ENCODE measurements around the gene ILDR2.

Gene ILDR2, protein sequence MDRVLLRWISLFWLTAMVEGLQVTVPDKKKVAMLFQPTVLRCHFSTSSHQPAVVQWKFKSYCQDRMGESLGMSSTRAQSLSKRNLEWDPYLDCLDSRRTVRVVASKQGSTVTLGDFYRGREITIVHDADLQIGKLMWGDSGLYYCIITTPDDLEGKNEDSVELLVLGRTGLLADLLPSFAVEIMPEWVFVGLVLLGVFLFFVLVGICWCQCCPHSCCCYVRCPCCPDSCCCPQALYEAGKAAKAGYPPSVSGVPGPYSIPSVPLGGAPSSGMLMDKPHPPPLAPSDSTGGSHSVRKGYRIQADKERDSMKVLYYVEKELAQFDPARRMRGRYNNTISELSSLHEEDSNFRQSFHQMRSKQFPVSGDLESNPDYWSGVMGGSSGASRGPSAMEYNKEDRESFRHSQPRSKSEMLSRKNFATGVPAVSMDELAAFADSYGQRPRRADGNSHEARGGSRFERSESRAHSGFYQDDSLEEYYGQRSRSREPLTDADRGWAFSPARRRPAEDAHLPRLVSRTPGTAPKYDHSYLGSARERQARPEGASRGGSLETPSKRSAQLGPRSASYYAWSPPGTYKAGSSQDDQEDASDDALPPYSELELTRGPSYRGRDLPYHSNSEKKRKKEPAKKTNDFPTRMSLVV

DNA sequence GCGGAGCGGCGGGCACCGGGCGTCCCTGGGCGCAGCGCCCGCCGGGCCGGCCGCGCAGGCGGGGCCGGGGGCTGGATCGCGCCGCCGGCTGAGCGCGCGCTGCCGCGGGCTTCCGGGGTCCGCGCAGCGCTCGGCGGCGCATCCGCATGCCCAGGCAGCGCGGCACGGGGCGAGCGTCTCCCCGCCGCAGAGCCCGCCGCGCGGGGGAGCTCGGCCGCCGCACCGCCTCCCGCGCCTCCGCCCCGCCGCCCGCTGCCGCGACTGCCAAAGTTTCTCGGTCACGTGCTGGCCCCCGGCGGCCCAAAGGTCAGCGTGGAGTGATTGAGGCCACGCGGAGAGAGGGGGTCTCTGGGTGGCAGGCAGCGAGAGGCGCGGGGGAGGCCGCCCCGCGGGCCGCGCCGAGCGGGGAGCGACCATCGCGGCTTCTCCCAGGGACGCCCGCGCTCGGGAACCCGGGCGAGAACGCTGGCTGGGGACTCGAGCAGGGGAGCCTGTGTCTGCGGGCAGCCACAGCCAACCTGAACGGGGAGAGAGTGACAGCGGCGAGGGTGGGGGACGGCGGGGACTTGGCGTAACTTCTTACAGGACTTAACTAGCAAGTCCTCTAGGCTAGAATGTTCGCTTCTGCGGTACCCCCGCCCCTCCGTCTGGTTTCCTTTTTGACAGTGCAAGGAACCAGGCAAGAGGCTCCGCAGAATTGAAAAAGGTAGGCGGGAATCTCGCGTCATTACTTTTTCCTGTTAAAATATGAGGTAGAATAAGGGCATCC lies at the start of gene ILDR2:
TSS of gene ILDR2 (minus strand) at position 180 of the 769 bp plus-strand sequence. CDS start 272 bp downstream, outside the sequence.
- DNase-seq (ENCODE audit: low read depth in 3 of 3, low spot score in 1 of 3): peak in 2 of 3 donors; percentile 18 to 52

DNA sequence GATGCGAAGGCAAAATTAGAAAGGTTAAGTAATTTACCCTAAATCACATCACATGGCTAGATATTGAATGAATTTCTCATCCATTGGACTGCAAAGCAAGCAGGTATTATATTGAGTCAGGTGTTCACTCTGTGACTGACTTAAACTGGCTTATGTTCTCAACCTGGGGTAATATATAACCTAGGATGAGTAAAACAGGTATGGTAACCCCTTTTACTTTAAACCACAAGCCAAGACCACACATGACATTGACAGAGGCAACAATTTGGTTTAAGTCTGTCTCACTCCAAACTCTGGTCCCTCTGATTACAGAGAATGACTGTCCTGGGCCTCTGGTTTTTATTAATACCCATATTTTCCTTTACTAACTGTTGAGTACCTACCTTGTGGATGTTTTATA lies 47.0 kb upstream of the ILDR2 start:
- DNase-seq (ENCODE audit: low read depth in 3 of 3, low spot score in 1 of 3): no peak

DNA sequence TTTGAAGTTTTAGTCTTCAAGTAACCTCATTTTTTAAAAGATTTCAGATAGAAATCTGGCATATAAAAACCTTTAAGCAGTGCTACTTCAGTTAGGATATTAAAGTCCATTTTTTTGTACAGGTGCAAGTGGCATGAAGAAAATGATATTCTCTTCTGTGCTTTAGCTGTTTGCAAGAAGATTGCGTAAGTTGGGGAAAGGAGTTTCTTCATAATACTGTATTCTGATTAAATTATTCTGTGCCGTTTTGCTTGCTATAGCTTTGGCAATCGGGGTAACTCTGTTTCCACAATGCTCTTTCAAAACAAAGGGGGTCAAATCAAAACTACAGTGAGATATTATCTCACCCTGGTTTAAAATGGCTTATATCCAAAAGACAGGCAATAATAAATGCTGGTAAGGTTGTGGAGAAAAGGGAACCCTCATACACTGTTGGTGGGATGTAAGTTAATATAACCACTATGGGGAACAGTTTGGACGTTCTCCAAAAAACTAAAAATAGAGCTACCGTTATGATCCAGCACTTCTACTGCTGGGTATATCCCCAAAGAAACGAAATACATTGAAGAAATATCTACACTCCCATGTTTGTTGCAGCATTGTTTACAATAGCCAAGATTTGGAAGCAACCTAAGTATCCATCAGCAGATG lies 40.9 kb upstream of the ILDR2 start:
- no peak for DNase-seq (ENCODE audit: low read depth in 3 of 3, low spot score in 1 of 3)

GRCh38 chr1:167013108-167013929 lies 38.0 kb upstream of the ILDR2 start:
- DNase-seq (ENCODE audit: low read depth in 3 of 3, low spot score in 1 of 3): no peak

GRCh38 chr1:167012570-167012969 lies 37.2 kb upstream of the ILDR2 start:
- DNase-seq (ENCODE audit: low read depth in 3 of 3, low spot score in 1 of 3): no peak

GRCh38 chr1:167011560-167012191 lies 36.3 kb upstream of the ILDR2 start:
- DNase-seq (ENCODE audit: low read depth in 3 of 3, low spot score in 1 of 3): no peak

GRCh38 chr1:167003711-167004110 lies 28.4 kb upstream of the ILDR2 start:
- no peak for DNase-seq (ENCODE audit: low read depth in 3 of 3, low spot score in 1 of 3)

DNA sequence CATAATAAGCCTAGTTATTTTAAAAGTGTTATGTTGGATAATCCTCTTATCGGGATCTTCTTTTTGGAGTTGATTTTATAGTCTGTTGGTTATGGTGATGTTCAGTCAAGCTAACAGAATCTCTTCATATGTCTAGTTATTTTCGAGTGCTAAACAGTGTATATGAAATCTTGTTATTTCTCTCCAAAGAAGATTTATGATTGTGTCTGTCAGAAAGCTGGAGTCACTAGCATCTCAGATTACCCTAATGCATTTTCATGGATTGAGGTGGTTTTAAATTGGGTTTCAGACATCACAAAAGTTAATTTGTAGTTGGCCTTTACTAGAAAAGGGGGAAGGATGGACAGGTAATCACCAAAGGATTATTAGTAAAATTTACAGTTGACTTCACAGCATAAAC lies 27.0 kb upstream of the ILDR2 start:
- no peak for DNase-seq (ENCODE audit: low read depth in 3 of 3, low spot score in 1 of 3)

- no peak for DNase-seq (ENCODE audit: low read depth in 3 of 3, low spot score in 1 of 3)
These were observed 25.2 kb upstream of the ILDR2 start for GRCh38 chr1:167000546-167000945.

- DNase-seq (ENCODE audit: low read depth in 3 of 3, low spot score in 1 of 3): no peak
These were observed 24.2 kb upstream of the ILDR2 start for GRCh38 chr1:166999500-167000055.

GRCh38 chr1:166999075-166999474 lies 23.7 kb upstream of the ILDR2 start:
- no peak for DNase-seq (ENCODE audit: low read depth in 3 of 3, low spot score in 1 of 3)

DNA sequence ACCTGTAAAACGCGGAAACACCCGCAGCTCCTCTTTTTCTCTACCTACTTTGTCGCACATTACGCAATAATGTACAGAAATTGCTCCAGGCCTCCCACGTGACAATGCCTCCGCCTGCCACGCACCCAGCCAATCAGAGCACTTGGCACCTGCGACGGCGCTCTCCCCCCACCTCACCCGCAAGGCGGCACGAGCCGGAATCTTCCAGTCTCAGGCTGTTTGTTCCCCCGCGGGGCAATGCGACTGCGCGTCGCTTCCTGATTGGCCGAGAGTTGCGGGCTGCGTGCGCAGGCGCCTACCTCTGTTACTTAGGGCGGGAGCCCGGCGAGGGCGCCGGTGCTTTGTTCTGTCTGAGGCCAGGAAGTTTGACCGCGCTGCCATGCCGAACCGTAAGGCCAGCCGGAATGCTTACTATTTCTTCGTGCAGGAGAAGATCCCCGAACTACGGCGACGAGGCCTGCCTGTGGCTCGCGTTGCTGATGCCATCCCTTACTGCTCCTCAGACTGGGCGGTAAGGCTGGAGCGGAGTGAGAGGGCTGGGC lies 13.7 kb upstream of the ILDR2 start, which contains the start of gene MAEL:
TSS of gene MAEL (plus strand) at position 307 of the 542 bp plus-strand sequence. CDS start at position 380, 73 bp downstream.
- DNase-seq (ENCODE audit: low read depth in 3 of 3, low spot score in 1 of 3): no peak

DNA sequence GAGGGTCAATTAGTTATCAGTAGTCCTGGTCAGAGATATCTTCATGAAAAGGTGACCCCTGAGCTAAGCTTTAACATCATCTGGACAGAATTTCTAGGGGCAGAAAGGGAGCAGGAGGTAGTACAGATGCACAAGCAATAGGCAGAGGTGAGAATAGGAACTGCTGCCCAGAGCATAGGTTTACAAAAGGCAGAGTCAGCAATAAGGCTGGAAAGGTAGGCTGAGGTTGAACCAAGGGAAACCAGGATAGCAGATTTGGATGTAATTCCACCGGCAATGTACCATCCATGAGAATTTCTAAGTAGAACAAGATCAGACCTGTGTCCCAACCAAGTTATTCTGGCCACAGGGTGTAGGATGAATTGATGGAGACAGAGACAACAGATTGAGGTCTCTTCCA lies 6.2 kb upstream of the ILDR2 start:
- DNase-seq (ENCODE audit: low read depth in 3 of 3, low spot score in 1 of 3): no peak

- no peak for DNase-seq (ENCODE audit: low read depth in 3 of 3, low spot score in 1 of 3)
These were observed 5.5 kb upstream of the ILDR2 start for GRCh38 chr1:166980818-166981217.

DNA sequence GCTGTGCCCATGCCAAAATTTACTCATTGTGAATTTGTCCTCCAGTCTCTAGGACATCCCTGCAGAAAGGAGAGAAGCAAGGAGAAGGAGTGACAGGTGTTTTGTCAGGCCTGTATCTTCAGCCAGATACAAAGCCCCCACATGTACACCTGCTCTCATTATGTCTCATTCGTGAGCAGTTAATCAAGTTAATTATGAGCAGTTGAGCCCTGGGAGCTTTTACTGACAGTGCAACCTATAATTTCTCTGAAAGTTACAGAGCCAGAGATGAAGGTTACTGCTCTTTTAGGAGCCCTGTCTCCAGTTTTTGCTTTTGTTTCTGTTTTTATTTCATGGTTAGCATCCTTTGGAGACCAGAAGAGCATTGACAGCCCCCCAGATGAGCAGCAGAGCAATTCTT lies 5.0 kb upstream of the ILDR2 start:
- no peak for DNase-seq (ENCODE audit: low read depth in 3 of 3, low spot score in 1 of 3)

DNA sequence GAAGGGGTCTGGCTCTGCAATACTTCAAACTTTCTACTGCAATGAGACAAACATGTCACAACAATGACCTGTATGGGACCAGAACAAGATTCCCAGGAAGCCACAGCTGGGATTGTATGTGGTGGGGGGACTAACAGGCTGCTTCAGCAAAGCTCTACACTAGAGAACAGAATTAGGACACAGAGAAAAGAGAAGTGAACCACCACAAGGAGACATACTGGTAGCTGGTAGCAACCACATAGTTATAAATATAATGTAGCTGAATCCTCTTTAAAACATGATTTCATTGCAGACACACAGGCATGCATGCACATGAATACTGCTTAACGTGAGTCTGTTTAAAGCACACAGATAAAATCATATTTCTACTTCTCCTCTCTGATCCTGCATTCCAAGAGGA lies 3.5 kb upstream of the ILDR2 start:
- no peak for DNase-seq (ENCODE audit: low read depth in 3 of 3, low spot score in 1 of 3)

DNA sequence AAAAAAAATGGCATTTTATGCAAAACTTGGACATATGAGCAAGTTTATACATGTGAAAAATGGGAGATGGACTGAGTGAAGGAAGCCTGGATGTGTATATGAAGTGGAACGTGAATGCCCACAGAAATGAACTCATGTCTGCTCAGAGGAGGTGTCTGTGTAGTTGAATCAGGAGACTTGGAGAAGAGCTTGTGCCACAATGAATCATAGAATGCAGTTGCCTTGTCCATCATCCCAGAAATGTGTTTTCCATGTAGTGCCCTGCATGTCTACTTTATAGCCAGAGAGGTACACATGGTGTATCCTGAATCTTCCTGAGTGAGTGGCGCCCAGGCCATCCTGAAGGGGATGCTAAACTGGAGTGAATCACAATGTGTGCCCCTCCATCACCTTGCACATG lies 2.6 kb upstream of the ILDR2 start:
- no peak for DNase-seq (ENCODE audit: low read depth in 3 of 3, low spot score in 1 of 3)

DNA sequence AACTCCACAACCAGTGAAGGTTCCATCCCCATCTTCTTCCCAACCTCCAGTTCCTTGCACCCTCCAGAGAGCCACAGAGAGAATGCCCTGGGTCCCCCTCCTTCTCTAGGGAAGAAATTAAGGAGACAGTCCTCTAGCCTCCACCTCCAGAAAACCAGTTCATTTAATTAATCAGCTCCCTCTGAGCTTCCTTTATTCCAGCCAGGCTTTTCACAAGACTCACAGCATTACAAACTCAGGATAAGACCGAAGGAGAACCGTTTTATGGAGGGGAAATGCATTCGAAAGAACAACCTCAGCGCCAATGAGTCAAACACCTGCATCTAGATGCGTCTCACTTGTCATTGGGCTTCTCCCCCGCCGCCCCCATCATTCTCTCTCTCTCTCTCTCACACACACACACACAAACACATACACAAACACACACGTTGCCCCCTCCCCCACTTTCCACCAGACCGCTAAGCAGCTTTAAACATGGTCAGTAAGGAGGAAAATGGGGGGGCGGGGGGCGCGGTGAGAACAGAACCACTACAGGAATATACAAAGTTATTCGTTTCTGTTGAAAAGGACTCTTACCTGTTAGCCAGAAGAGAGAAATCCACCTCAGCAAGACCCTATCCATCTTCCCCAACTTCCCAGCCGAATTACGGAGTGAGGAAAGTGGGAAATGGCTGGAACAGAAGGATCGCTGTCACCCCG lies 544 bp downstream of the ILDR2 start:
- DNase-seq (ENCODE audit: low read depth in 3 of 3, low spot score in 1 of 3): peak in 1 of 3 donors; percentile 34

DNA sequence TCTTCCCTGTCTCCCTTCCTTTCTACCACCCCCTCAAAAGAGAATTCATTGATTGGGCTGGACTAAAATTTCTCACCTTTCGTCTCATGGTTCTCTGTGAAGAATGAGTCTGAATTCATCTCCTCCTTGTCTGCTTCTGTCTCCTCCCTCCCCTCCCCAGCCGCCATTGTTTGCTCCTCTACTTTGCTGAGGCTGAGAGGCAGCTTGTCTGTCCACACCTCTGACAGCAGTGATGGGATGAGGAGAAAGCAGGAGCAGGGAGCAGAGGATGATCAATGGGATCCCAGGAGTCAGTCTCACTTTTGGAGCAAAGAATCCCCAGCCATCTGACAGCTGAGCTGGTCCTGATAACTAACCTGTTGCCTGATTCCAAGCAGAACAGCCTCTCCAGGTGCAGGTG lies 2.5 kb downstream of the ILDR2 start:
- no peak for DNase-seq (ENCODE audit: low read depth in 3 of 3, low spot score in 1 of 3)

Data from stimulated activated CD4-positive, alpha-beta T cell treated with anti-CD3 and anti-CD28 coated beads, TNF-alpha, amount 100 ng/mL, for 1 hour (primary cell).